Activated gamma-delta T cell treated with Interleukin-2 at 50 U/mL for 16 hours (primary cell): Measurements from ENCODE around the gene DBF4.
"Not testable (repeated sequence)": the region's sequence is repeated elsewhere in the genome, so short reads cannot be mapped to it uniquely, and the experiment has no call there.

Source experiments
- DNase-seq: peaks from one replicate; pipeline ENCODE4 v3.0.0-alpha.2; 2020

Gene DBF4

GRCh38 chr7:87882151-87882937 is 6.1 kb downstream of the DBF4 start:
- no peak for DNase-seq

GRCh38 chr7:87885018-87885417 is 8.7 kb downstream of the DBF4 start:
- no peak for DNase-seq

- DNase-seq = no peak
Measured at GRCh38 chr7:87886875-87887274, 10.6 kb downstream of the DBF4 start.

- no peak for DNase-seq
Measured at GRCh38 chr7:87895363-87895762, 19.1 kb downstream of the DBF4 start.

GRCh38 chr7:87899255-87899654 is 23.0 kb downstream of the DBF4 start:
- DNase-seq = no peak

- not testable (repeated sequence) for DNase-seq
Measured at GRCh38 chr7:87907136-87907906, 31.0 kb downstream of the DBF4 start.

GRCh38 chr7:87908814-87909213 is 32.5 kb downstream of the DBF4 start:
- not testable (repeated sequence) for DNase-seq

GRCh38 chr7:87912121-87912520 is 35.8 kb downstream of the DBF4 start:
- DNase-seq = no peak

- no peak for DNase-seq
Measured at GRCh38 chr7:87918740-87919139, 42.4 kb downstream of the DBF4 start.

GRCh38 chr7:87919875-87920274 is 43.6 kb downstream of the DBF4 start:
- DNase-seq = no peak

GRCh38 chr7:87920578-87920977 is 44.3 kb downstream of the DBF4 start:
- DNase-seq = no peak

GRCh38 chr7:87922759-87923395 is 46.6 kb downstream of the DBF4 start:
- DNase-seq = not testable (repeated sequence)

- no peak for DNase-seq
Measured at GRCh38 chr7:87926581-87927461, 50.5 kb downstream of the DBF4 start.

GRCh38 chr7:87933605-87933952 is 57.3 kb downstream of the DBF4 start:
- no peak for DNase-seq

- DNase-seq = peak; percentile 85
Measured at GRCh38 chr7:87933953-87934698, 57.8 kb downstream of the DBF4 start, which contains the start of gene ADAM22. TSS of gene ADAM22 (plus strand) at chr7:87934251. CDS start at chr7:87934466, 215 bp downstream.

- no peak for DNase-seq
Measured at GRCh38 chr7:87934699-87935383, 58.5 kb downstream of the DBF4 start.

- DNase-seq = no peak
Measured at GRCh38 chr7:87935384-87935706, 59.1 kb downstream of the DBF4 start.

GRCh38 chr7:87941138-87941537 is 64.8 kb downstream of the DBF4 start:
- no peak for DNase-seq

GRCh38 chr7:87944547-87944946 is 68.3 kb downstream of the DBF4 start:
- DNase-seq = no peak

GRCh38 chr7:87945926-87946325 is 69.6 kb downstream of the DBF4 start:
- DNase-seq = not testable (repeated sequence)

GRCh38 chr7:87948371-87948770 is 72.1 kb downstream of the DBF4 start:
- DNase-seq = no peak
